Measurements from ENCODE around the gene CD300LB.

DNA sequence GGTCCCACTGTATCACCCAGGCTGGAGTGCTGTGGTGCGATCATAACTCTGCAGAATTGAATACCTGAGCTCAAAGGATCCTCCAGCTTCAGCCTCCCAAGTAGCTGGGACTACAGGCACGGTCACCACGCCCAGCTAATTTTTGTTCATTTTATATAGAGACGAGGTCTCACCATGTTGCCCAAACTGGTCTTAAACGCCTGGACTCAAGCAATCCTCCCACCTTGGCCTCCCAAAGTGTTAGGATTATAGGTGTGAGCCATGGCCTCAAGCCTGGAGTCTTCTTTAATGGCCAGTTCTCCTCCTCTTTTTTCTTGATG lies 484 bp downstream of the CD300LB start:
- TF ChIP-seq, protein P1, sequence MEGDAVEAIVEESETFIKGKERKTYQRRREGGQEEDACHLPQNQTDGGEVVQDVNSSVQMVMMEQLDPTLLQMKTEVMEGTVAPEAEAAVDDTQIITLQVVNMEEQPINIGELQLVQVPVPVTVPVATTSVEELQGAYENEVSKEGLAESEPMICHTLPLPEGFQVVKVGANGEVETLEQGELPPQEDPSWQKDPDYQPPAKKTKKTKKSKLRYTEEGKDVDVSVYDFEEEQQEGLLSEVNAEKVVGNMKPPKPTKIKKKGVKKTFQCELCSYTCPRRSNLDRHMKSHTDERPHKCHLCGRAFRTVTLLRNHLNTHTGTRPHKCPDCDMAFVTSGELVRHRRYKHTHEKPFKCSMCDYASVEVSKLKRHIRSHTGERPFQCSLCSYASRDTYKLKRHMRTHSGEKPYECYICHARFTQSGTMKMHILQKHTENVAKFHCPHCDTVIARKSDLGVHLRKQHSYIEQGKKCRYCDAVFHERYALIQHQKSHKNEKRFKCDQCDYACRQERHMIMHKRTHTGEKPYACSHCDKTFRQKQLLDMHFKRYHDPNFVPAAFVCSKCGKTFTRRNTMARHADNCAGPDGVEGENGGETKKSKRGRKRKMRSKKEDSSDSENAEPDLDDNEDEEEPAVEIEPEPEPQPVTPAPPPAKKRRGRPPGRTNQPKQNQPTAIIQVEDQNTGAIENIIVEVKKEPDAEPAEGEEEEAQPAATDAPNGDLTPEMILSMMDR (conservative IDR thresholded peaks at IDR 0.05; ENCODE audit: low read length), result no peak
- no peak for TF ChIP-seq EZH2phosphoT487 (IDR thresholded peaks at IDR 0.05; ENCODE audit: borderline replicate concordance, low read depth, low read length)

Measured in OCI-LY7 (cell line).